Activated CD4-positive, alpha-beta memory T cell treated with anti-CD3 and anti-CD28 coated beads, Interleukin-2, amount 10 ng/mL, durations not matched to agents 7 days and 5 days (primary cell): ENCODE data around the gene ENO3. TPM values are rescaled to one million over a fixed set of nuclear protein-coding genes. Genes with fewer than 3 reads are reported as not detected.

Experiments used
- CTCF ChIA-PET: fragments of 350-600 bp; sonication (Branson Sonifier 250); formaldehyde crosslinking; loops from one replicate; lab custom pipeline; 2021; ENCODE audit warnings: antibody characterized with exemption, inconsistent platforms; lab: Charles Lee
- POLR2A ChIA-PET: fragments of 350-600 bp; sonication (Branson Sonifier 250); formaldehyde crosslinking; loops from one replicate; lab custom pipeline; 2021; ENCODE audit warnings: antibody characterized with exemption; lab: Charles Lee
- DNase-seq: peaks from one replicate; pipeline ENCODE4 v3.0.0-alpha.2; 2020
- H3K27ac Mint-ChIP-seq: one replicate; pipeline ENCODE4 v1.8.0; 2021; ENCODE audit warnings: mild to moderate bottlenecking, mixed read lengths
- H3K27me3 Mint-ChIP-seq: one replicate; pipeline ENCODE4 v1.8.0; 2021; ENCODE audit warnings: mixed read lengths
- H3K36me3 Mint-ChIP-seq: one replicate; pipeline ENCODE4 v1.8.0; 2021; ENCODE audit warnings: low read depth, mixed read lengths
- H3K4me1 Mint-ChIP-seq: one replicate; pipeline ENCODE4 v1.8.0; 2021; ENCODE audit warnings: mixed read lengths
- H3K4me3 Mint-ChIP-seq: one replicate; pipeline ENCODE4 v1.8.0; 2021; ENCODE audit warnings: mild to moderate bottlenecking, mixed read lengths
- H3K9me3 Mint-ChIP-seq: one replicate; pipeline ENCODE4 v1.8.0; 2021; ENCODE audit warnings: mixed read lengths
- total RNA-seq, 2 experiments: library from RNA; stranded (reverse); gene quantifications; one replicate each; pipeline ENCODE4 v1.2.3, GENCODE V29; 2021

The ENO3 gene
- total RNA-seq, 2 experiments from 2014 or later: 26.8 to 33.0 TPM

DNA sequence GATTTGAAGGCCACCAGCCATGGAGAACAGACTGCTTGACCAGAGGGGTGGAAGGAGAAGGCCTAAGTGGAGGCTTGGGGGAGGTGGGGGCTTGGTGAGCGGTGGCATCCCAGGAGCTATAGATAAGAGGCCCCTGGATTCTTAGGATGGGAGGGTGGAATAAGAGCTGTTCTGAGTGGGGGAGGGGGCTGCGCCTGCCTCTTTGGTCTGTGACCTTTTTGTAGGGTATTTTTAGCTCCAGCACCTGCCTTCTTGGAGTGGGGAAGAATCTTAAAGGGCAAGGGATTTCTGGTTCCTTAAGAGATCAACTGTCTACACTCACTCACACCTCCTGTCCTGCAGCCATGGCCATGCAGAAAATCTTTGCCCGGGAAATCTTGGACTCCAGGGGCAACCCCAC is 567 bp downstream of the ENO3 start:
- no peak for DNase-seq
- Mint-ChIP-seq H3K27me3 (no peaks in the 10 kb centered on the region), H3K4me3 (peak overlapping the region; percentile 96), H3K27ac (peak overlapping the region; percentile 92), H3K36me3 (peaks cover 21% of the 10 kb centered on the region), H3K9me3 (no peaks in the 10 kb centered on the region), H3K4me1 (peaks cover 27% of the 10 kb centered on the region)
- POLR2A ChIA-PET: interaction anchor here (0.9 to 20.7 kb wide), 4 partner anchors 10 to 69 kb away, joined by 3 to 711 read pairs (median 116); partner anchors contain the start of genes PFN1, RNF167, SLC25A11 and SPAG7
- CTCF ChIA-PET: interaction anchor here (0.5 to 1.6 kb wide), 3 partner anchors 16 to 42 kb away, joined by 3 to 6 read pairs (median 4); partner anchors contain the start of gene SPAG7

DNA sequence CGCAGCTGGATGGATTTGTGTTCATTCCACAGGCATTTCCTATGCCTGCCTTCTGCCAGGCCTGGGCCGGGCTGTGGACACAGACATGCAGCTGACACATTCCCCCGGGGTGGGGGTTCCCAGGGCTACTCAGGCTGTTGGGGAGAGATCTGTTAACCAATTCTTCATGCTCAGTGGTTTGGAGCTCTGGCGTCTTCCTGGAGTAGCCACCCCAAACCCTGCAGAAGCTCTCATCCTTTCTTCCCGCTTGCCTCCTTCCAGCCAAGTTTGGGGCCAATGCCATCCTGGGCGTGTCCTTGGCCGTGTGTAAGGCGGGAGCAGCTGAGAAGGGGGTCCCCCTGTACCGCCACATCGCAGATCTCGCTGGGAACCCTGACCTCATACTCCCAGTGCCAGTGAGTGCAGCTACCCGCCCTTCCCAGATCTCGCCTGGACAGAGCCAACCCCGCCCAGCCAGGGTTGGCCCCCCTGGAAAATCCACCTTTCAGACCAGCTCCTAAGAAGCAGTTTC is 2.6 kb downstream of the ENO3 start:
- H3K9me3 Mint-ChIP-seq: no peaks in the 10 kb centered on the region
- H3K4me3 Mint-ChIP-seq: no peak overlapping the region
- H3K27me3 Mint-ChIP-seq: no peaks in the 10 kb centered on the region
- H3K36me3 Mint-ChIP-seq: peaks cover 5% of the 10 kb centered on the region
- H3K4me1 Mint-ChIP-seq: peaks cover 25% of the 10 kb centered on the region
- no peak for DNase-seq
- ChIA-PET CTCF (interaction anchor here (0.7 to 1.8 kb wide), 2 partner anchors 13 to 14 kb away, joined by 3 to 5 read pairs; partner anchors contain the start of genes RNF167 and SLC25A11), POLR2A (interaction anchor here (13.3 to 20.7 kb wide), 2 partner anchors 12 to 15 kb away, joined by 229 to 711 read pairs; partner anchors contain the start of genes PFN1, RNF167, SLC25A11 and SPAG7)
- H3K27ac Mint-ChIP-seq: no peak overlapping the region

DNA sequence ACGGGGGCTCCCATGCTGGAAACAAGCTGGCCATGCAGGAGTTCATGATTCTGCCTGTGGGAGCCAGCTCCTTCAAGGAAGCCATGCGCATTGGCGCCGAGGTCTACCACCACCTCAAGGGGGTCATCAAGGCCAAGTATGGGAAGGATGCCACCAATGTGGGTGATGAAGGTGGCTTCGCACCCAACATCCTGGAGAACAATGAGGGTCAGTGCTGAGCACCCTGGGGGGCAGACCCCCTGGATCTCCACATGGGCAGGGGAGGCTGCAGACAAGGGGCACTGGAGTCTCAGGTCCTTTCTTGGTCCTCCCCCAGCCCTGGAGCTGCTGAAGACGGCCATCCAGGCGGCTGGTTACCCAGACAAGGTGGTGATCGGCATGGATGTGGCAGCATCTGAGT is 4.2 kb downstream of the ENO3 start:
- Mint-ChIP-seq H3K27ac (no peak overlapping the region), H3K27me3 (no peaks in the 10 kb centered on the region), H3K4me3 (no peak overlapping the region), H3K4me1 (peaks cover 23% of the 10 kb centered on the region), H3K36me3 (peaks cover 16% of the 10 kb centered on the region), H3K9me3 (no peaks in the 10 kb centered on the region)
- DNase-seq: no peak
- ChIA-PET CTCF (interaction anchor here (0.6 to 4.2 kb wide), 5 partner anchors 12 to 107 kb away, joined by 3 to 17 read pairs (median 5); partner anchors contain the start of genes SLC25A11 and SPAG7), POLR2A (interaction anchor here (0.9 to 20.7 kb wide), 3 partner anchors 14 to 46 kb away, joined by 3 to 711 read pairs (median 229); partner anchors contain the start of genes PFN1, RNF167, SLC25A11 and SPAG7)

DNA sequence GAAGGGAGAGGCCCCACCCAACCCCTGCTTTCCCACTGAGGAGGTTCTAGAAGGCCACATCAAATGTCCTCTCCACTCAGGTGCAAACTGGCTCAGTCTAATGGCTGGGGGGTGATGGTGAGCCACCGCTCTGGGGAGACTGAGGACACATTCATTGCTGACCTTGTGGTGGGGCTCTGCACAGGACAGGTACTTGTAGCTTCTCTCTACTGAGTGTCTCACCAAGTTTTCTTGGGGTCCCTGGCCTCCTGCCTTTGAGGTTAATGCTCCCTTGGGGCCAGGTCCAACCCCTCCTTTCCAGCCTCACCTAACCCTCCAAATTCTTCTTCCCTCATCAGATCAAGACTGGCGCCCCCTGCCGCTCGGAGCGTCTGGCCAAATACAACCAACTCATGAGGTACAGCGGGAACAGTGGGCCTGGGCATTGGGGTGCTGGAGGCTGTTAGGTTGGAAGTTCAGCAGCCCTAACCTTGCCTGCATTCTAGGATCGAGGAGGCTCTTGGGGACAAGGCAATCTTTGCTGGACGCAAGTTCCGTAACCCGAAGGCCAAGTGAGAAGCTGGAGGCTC is 5.7 kb downstream of the ENO3 start:
- no peak overlapping the region for H3K27ac Mint-ChIP-seq
- peaks cover 8% of the 10 kb centered on the region for H3K4me1 Mint-ChIP-seq
- H3K4me3 Mint-ChIP-seq: no peak overlapping the region
- H3K9me3 Mint-ChIP-seq: no peaks in the 10 kb centered on the region
- peaks cover 22% of the 10 kb centered on the region for H3K36me3 Mint-ChIP-seq
- CTCF ChIA-PET: interaction anchor here (0.7 to 4.2 kb wide), 4 partner anchors 8 to 119 kb away, joined by 3 to 17 read pairs (median 4); partner anchors contain the start of genes PFN1 and SPAG7
- no peaks in the 10 kb centered on the region for H3K27me3 Mint-ChIP-seq
- DNase-seq: peak; percentile 60
- POLR2A ChIA-PET: interaction anchor here (13.3 to 20.7 kb wide), 2 partner anchors 12 to 15 kb away, joined by 229 to 711 read pairs; partner anchors contain the start of genes PFN1, RNF167, SLC25A11 and SPAG7

DNA sequence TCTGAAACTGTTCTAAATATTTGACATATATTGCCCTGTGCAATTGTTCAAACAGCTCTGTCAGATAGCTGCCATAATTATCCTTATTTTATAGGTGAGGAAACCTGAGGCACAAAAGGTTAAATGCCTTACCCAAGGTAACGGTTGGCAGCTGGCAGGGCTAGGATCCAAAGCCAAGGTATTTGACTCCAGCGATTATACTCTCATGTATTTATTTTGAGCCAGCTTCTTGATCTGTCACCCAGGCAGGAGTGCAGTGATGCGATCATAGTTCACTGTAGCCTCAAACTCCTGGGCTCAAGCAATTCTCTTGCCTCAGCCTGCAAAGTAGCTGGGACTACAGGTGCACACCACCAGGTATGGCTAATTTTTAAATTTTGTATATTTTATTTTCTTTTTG is 7.2 kb downstream of the ENO3 start:
- H3K4me1 Mint-ChIP-seq: peaks cover 3% of the 10 kb centered on the region
- H3K4me3 Mint-ChIP-seq: no peak overlapping the region
- H3K27ac Mint-ChIP-seq: no peak overlapping the region
- CTCF ChIA-PET: interaction anchor here (1.6 to 4.2 kb wide), 3 partner anchors 9 to 49 kb away, joined by 3 to 17 read pairs (median 6); partner anchors contain the start of genes PFN1 and SPAG7
- H3K36me3 Mint-ChIP-seq: peaks cover 22% of the 10 kb centered on the region
- no peak for DNase-seq
- H3K9me3 Mint-ChIP-seq: no peaks in the 10 kb centered on the region
- POLR2A ChIA-PET: interaction anchor here (1.1 to 20.7 kb wide), 3 partner anchors 8 to 17 kb away, joined by 3 to 711 read pairs (median 229); partner anchors contain the start of genes PFN1, RNF167, SLC25A11 and SPAG7
- no peaks in the 10 kb centered on the region for H3K27me3 Mint-ChIP-seq

DNA sequence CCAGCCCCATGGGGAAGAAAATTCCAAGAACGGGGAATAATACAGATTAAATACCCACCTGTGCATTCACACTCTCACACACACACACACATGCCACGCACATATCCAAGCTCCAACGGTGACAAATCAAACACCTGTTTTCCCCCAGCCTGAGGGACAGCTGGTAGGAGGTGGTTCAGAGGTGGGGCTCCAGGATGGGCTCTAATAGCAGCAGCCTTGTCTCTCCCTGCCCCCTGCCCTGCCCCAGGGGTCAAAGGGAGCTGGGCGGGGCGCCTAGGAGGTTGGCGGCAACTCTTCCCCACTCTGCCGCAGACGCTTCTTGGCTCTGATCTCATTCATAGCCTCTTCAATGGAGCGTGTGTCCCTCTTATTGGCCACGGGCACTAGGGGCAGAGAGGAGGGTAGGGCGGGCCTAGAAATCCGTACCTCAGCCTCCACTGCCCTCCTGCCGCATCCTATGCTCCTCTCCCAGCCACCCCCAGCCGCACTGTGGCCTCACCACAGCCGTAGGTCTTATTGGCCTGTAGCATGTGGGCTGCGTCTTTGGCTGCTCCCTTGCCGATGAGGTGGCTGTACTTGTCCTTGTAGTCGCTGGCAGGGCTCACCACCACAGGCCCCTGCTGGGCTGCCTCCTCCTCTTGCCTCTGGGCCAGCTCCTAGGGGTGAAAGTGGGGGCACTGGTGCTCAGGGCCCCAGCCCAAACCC is 8.5 kb downstream of the ENO3 start:
- POLR2A ChIA-PET: interaction anchor here (13.3 kb wide), 1 partner anchor 18 kb away, joined by 229 read pairs; the partner anchor contains the start of genes PFN1, RNF167 and SLC25A11
- H3K4me3 Mint-ChIP-seq: no peak overlapping the region

DNA sequence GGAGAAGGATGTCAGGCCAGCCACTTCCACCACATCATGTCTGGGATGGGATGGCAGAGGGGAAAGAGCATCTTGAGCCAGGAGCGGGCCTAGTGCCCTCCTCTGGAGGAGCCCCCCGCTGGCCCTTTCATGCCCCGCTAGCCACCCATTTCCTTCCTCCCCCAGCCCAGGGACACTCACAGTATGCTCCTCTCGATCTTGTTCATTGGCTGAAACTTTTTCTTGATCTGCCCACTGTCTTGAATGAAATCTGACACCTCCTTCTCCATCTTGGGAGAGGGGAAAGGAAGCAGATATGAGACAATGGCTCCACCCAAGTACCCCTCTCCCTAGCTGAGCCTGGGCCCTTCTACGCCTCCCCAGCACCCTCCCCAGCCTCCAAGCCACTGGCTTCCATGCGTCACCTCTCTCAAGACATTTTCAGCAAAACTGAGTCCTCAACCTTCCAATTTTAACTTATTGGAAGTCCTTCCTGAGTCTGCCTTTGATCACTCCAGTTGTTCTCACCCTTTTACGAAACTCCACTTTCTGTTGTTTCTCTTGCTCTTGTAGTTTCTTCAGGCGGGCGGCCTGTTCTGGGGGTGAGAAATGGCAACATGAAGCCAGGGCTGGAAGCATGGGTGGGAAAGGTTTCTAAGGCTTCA is 9.5 kb downstream of the ENO3 start:
- no peak for DNase-seq
- H3K4me1 Mint-ChIP-seq: peaks cover 8% of the 10 kb centered on the region
- POLR2A ChIA-PET: interaction anchor here (13.3 kb wide), 1 partner anchor 19 kb away, joined by 229 read pairs; the partner anchor contains the start of genes PFN1, RNF167 and SLC25A11
- no peak overlapping the region for H3K4me3 Mint-ChIP-seq
- CTCF ChIA-PET: no interaction called here
- H3K27me3 Mint-ChIP-seq: no peaks in the 10 kb centered on the region
- H3K9me3 Mint-ChIP-seq: no peaks in the 10 kb centered on the region
- H3K27ac Mint-ChIP-seq: no peak overlapping the region
- H3K36me3 Mint-ChIP-seq: peaks cover 28% of the 10 kb centered on the region

More for the DNA sequence above, 8.5 kb downstream of the ENO3 start:
- H3K4me1 Mint-ChIP-seq: peaks cover 4% of the 10 kb centered on the region
- no peaks in the 10 kb centered on the region for H3K27me3 Mint-ChIP-seq
- DNase-seq: no peak
- CTCF ChIA-PET: interaction anchor here (1.3 kb wide), 1 partner anchor 9 kb away, joined by 4 read pairs; no protein-coding TSS in a partner anchor
- no peaks in the 10 kb centered on the region for H3K9me3 Mint-ChIP-seq
- no peak overlapping the region for H3K27ac Mint-ChIP-seq
- peaks cover 24% of the 10 kb centered on the region for H3K36me3 Mint-ChIP-seq

DNA sequence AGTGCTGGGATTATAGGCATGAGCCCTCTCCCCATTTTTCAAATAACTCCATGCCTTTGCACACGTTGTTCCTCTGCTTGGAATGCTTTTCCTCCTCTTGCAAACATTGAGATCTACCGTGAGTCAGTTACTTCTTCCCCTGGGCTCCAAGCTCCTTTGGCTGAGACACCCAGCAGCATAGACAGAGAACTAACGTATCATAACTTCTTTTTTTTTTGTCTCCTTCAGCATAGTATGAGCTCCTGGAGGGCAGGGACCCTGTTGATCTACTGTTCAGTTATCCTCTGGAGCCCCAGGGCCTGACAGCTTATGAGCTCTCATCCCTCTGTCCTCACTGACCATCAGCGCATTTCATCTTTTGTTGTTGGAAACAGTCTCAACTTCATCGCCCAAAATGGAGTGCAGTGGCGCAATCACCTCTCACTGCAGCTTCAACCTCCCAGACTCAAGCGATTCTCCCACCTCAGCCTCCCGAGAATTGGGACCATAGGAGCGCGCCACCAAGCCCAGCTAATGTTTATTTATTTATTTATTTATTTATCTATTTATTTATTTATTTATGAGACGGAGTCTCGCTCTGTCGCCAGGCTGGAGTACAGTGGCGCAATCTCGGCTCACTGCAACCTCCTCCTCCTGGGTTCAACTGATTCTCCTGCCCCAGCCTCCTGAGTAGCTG is 14.5 kb downstream of the ENO3 start:
- Mint-ChIP-seq H3K36me3 (peaks cover 21% of the 10 kb centered on the region), H3K4me1 (peaks cover 17% of the 10 kb centered on the region), H3K27ac (peak overlapping the region; percentile 31), H3K4me3 (peak overlapping the region; percentile 27), H3K9me3 (no peaks in the 10 kb centered on the region), H3K27me3 (no peaks in the 10 kb centered on the region)
- POLR2A ChIA-PET: interaction anchor here (8.6 to 15.5 kb wide), 2 partner anchors 17 to 22 kb away, joined by 78 to 711 read pairs; partner anchors contain the start of genes CAMTA2, ENO3, PFN1 and RNF167
- DNase-seq: no peak
- CTCF ChIA-PET: interaction anchor here (0.8 to 2.3 kb wide), 4 partner anchors 15 to 62 kb away, joined by 3 to 7 read pairs (median 6); partner anchors contain the start of genes CAMTA2, CHRNE, RNF167 and SLC25A11

DNA sequence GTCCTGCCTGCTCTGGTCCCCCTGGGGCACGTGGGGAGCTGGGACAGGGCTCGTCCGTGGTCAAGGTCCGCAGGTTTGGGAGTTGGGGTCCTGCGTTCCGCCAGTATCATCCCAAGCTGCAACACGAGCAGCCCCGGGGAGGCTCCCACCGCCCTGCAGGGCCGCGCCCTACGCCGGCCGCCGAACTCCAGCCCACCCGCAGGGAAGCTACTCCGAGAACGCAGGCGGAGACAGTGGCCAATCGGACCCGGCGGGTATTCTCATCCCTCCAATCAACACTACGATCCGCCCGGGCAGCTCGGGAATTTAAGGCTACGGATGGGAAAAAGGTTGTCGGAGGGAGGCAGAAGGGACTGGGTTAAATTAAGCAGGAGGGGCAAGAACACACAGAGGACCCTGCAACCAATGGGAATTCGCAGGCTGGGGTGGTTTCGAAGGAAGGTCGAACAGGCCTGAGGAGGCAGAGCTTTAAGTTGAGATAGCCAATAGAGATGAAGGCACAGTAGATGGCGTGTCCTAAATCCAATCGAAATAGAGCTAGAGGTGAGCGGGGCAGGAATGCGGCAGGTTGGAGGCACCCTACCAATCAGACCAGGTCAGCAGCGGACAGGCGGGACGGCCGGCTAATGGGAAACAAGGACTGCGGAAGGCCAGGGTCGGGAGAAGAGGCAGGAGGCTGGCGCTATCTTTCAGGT is 16.1 kb downstream of the ENO3 start:
- H3K36me3 Mint-ChIP-seq: peaks cover 28% of the 10 kb centered on the region
- H3K9me3 Mint-ChIP-seq: no peaks in the 10 kb centered on the region
- H3K27me3 Mint-ChIP-seq: no peaks in the 10 kb centered on the region
- POLR2A ChIA-PET: interaction anchor here (0.8 to 15.5 kb wide), 14 partner anchors 13 to 823 kb away, joined by 3 to 711 read pairs (median 4); partner anchors contain the start of genes CAMTA2, CHRNE, ENO3 and INCA1
- H3K27ac Mint-ChIP-seq: no peak overlapping the region
- CTCF ChIA-PET: interaction anchor here (0.6 to 2.4 kb wide), 20 partner anchors 11 to 472 kb away, joined by 3 to 22 read pairs (median 6); partner anchors contain the start of genes C1QBP, CAMTA2, CHRNE and ENO3
- no peak overlapping the region for H3K4me3 Mint-ChIP-seq
- DNase-seq: peak; percentile 97
- peaks cover 25% of the 10 kb centered on the region for H3K4me1 Mint-ChIP-seq

DNA sequence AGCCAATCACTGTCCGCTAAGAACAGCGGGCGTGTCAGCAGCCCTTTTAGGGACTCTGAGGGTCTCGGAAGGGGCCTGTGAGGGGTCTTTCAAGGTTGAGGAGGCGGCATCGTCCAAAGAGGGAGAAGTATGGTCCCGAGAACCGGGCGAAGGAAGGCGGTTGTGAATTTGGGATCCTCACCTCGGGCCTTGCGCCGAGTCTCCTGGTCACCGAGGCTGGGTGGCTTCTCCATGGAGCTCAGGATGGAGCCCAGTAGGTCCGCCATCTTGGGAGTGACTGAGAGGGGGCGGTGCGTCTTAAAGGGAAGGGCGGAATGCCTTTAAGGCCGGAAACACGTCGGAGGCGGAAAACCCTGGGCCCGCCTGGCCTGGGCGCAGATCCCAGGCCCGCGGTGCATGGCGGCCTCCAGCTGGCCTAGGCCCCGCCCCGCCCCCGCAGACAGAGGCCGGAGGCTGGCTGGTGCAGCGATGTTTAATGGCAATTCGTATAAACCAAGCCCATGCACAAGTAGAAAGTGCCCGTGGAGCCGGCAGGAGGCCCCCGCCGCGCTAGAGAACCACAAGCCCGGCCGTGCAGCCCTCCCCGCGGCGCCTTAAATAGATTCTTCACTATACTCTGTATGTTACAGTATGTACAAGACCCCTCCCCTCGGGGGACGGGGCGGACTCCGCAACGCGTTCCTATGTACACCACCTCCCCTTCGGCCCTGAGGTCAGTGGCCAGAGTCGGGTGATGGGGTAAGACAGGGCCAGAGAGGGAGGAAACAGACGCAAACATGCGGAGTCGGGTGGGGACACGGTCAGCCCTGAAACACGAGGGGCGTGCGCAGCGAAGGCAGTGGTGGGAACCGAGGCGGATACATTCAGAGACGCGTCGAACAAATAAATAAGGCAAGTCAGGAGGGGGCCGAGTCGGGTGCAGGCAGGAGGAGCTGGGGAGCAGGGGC is 16.9 kb downstream of the ENO3 start, which contains the start of gene SPAG7:
SPAG7 (minus strand) TSS at position 279 of the 947 bp plus-strand sequence; CDS start at position 266, 13 bp downstream.
- Mint-ChIP-seq H3K27me3 (no peaks in the 10 kb centered on the region), H3K9me3 (no peaks in the 10 kb centered on the region), H3K4me1 (peaks cover 25% of the 10 kb centered on the region), H3K27ac (no peak within 1 kb of the TSS), H3K36me3 (peaks cover 32% of the 10 kb centered on the region), H3K4me3 (no peak within 1 kb of the TSS)
- POLR2A ChIA-PET: interaction anchor here (0.8 to 15.5 kb wide), 16 partner anchors 12 to 824 kb away, joined by 3 to 711 read pairs (median 4); partner anchors contain the start of genes CAMTA2, CHRNE, ENO3 and INCA1
- peak; percentile 95 for DNase-seq
- CTCF ChIA-PET: interaction anchor here (0.6 to 2.4 kb wide), 21 partner anchors 9 to 471 kb away, joined by 3 to 22 read pairs (median 5); partner anchors contain the start of genes C1QBP, CAMTA2, CHRNE and ENO3
